CD14-positive monocyte (primary cell): ENCODE data around the gene MLLT3. TPM values are rescaled to one million over a fixed set of nuclear protein-coding genes. Genes with fewer than 3 reads are reported as not detected.

Source experiments
- DNase-seq, 3 donors: peaks; one replicate each; pipeline ENCODE4 v3.0.0-alpha.2; 2011 to 2022
- H2AFZ ChIP-seq: 2 replicates; pipeline ENCODE4 v1.6.0; 2012; ENCODE audit warnings: mild to moderate bottlenecking, low read depth, low read length, inconsistent platforms; ENCODE audit not compliant: insufficient read depth, poor library complexity, severe bottlenecking
- H3K27ac ChIP-seq, 2 donors: 1 replicate in 1 of 2; 2 replicates in 1 of 2; pipeline ENCODE4 v1.5.1; 2012 to 2013; ENCODE audit warnings: low read length in 2 of 2, control low read depth in 1 of 2, inconsistent platforms in 1 of 2, low read depth in 1 of 2, mild to moderate bottlenecking in 1 of 2
- H3K27me3 ChIP-seq, 2 donors: one replicate each; pipeline versions ENCODE4 v1.6.0 to v1.6.1; 2011 to 2013; ENCODE audit warnings: low read length in 2 of 2; ENCODE audit not compliant: control insufficient read depth in 2 of 2, insufficient read depth in 2 of 2
- H3K36me3 ChIP-seq, 2 donors: replicated peaks in 1 of 2; 1 replicate in 1 of 2; 2 replicates in 1 of 2; pipeline versions ENCODE4 v1.5.1 to v1.6.1; 2012 to 2013; ENCODE audit warnings: low read length in 2 of 2, control low read depth in 1 of 2, inconsistent platforms in 1 of 2, mild to moderate bottlenecking in 1 of 2; ENCODE audit not compliant: insufficient read depth in 2 of 2, control insufficient read depth in 1 of 2
- H3K4me1 ChIP-seq, 2 donors: 1 replicate in 1 of 2; 2 replicates in 1 of 2; pipeline versions ENCODE4 v1.5.1 to v1.6.1; 2012 to 2013; ENCODE audit warnings: low read length in 2 of 2, control low read depth in 1 of 2, inconsistent platforms in 1 of 2, mild to moderate bottlenecking in 1 of 2, moderate library complexity in 1 of 2; ENCODE audit not compliant: insufficient read depth in 2 of 2, control insufficient read depth in 1 of 2
- H3K4me2 ChIP-seq: replicated peaks from 2 replicates; pipeline ENCODE3; 2012; ENCODE audit warnings: low read length, moderate library complexity, mild to moderate bottlenecking; ENCODE audit not compliant: poor library complexity, severe bottlenecking; ENCODE audit errors: extremely low read depth
- H3K4me3 ChIP-seq, 3 experiments: fragments of 200-600 bp in 1 of 3; sonication (generic) in 1 of 3; replicated peaks in 1 of 3; 1 replicate in 2 of 3; 2 replicates in 1 of 3; pipeline ENCODE4 v1.5.1; 2011 to 2013; ENCODE audit warnings: low read length in 3 of 3, mild to moderate bottlenecking in 3 of 3, control low read depth in 2 of 3, low read depth in 2 of 3, inconsistent platforms in 1 of 3, moderate library complexity in 1 of 3
- H3K79me2 ChIP-seq: 2 replicates; pipeline ENCODE4 v1.6.0; 2012; ENCODE audit warnings: mild to moderate bottlenecking, control low read depth, inconsistent platforms, low read length, moderate library complexity; ENCODE audit not compliant: insufficient read depth
- H3K9ac ChIP-seq: 2 replicates; pipeline ENCODE4 v1.6.0; 2017; ENCODE audit warnings: low read length, mild to moderate bottlenecking; ENCODE audit not compliant: insufficient read depth, poor library complexity, severe bottlenecking
- H3K9me3 ChIP-seq, 2 donors: replicated peaks in 1 of 2; 1 replicate in 1 of 2; 2 replicates in 1 of 2; pipeline versions ENCODE4 v1.5.1 to v1.6.1; 2012 to 2013; ENCODE audit warnings: low read length in 2 of 2, control low read depth in 1 of 2; ENCODE audit not compliant: control insufficient read depth in 1 of 2, insufficient read depth in 1 of 2
- H4K20me1 ChIP-seq: 2 replicates; pipeline ENCODE4 v1.6.0; 2012; ENCODE audit warnings: mild to moderate bottlenecking, low read length, control low read depth, moderate library complexity; ENCODE audit not compliant: insufficient read depth
- H3K27ac Mint-ChIP-seq, 7 donors: one replicate each; pipeline ENCODE4 v1.8.0; 2020; ENCODE audit warnings: mild to moderate bottlenecking in 7 of 7, mixed read lengths in 7 of 7, moderate library complexity in 6 of 7, inconsistent platforms in 2 of 7
- H3K27me3 Mint-ChIP-seq, 3 donors: one replicate each; pipeline ENCODE4 v1.8.0; 2021 to 2022; ENCODE audit warnings: low read depth in 3 of 3, mild to moderate bottlenecking in 3 of 3, mixed read lengths in 3 of 3, moderate library complexity in 3 of 3, inconsistent platforms in 1 of 3
- H3K36me3 Mint-ChIP-seq, 2 donors: one replicate each; pipeline ENCODE4 v1.8.0; 2020; ENCODE audit warnings: mixed read lengths in 2 of 2, inconsistent platforms in 1 of 2, mild to moderate bottlenecking in 1 of 2
- H3K4me1 Mint-ChIP-seq: one replicate; pipeline ENCODE4 v1.8.0; 2020; ENCODE audit warnings: mild to moderate bottlenecking, mixed read lengths
- H3K4me3 Mint-ChIP-seq, 2 donors: one replicate each; pipeline ENCODE4 v1.8.0; 2020; ENCODE audit warnings: mild to moderate bottlenecking in 2 of 2, mixed read lengths in 2 of 2, moderate library complexity in 1 of 2
- H3K9me3 Mint-ChIP-seq, 7 donors: one replicate each; pipeline ENCODE4 v1.8.0; 2020 to 2022; ENCODE audit warnings: mixed read lengths in 7 of 7, mild to moderate bottlenecking in 6 of 7, moderate library complexity in 6 of 7, inconsistent platforms in 2 of 7
- WGBS: methylation state at CpG from one replicate; pipeline ENCODE4 v1.1.5; 2013; ENCODE audit warnings: missing lambda C conversion rate; ENCODE audit not compliant: insufficient coverage; 5-methylcytosine and 5-hydroxymethylcytosine counted together
- intact Hi-C, 2 donors: fragments of 100-400 bp; cut with micrococcal nuclease; formaldehyde crosslinking; loops; one replicate each; pipeline versions ENCODE4 v1.15.0 to v1.15.1; 2023
- polyA plus RNA-seq, 3 donors: library from polyadenylated mRNA; depleted of rRNA in 1 of 3; unstranded in 2 of 3; stranded (reverse) in 1 of 3; fragments of 300-500 nt in 2 of 3; fragments of >200 nt in 1 of 3; fragmentation: Illumina TruSeq in 2 of 3; gene quantifications; 1 replicate in 2 of 3; 2 replicates in 1 of 3; pipeline ENCODE4 v1.2.3, GENCODE V29; 2012 to 2021
- TF ChIP-seq, protein P1 (sequence below): fragments of 200-600 bp; IDR thresholded peaks from one replicate; pipeline ENCODE4 v1.8.0; 2022; ENCODE audit warnings: antibody characterized with exemption, mild to moderate bottlenecking

The MLLT3 gene
- polyA plus RNA-seq, 3 donors = 0.81 to 2.3 (median 1.5) TPM

DNA sequence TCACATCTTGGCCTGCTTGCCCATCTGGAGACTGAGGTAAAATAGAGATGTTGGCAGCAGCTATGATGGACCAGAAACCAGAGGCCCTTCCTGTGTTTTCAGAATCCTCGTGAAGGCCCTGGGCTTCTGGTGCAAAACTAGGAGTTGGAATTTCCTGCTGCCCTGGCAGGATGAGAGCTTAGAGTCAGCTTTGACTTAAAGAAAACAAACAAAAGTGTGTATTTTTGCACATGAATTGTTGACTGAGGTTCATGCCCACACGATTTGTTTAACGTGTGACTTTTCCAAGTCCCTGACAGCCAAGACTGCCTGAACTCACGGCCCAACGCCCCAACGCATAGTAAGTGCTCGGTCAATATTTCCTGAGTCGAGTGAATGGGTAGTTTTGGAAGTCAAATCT lies 303.1 kb downstream of the MLLT3 start:
- Mint-ChIP-seq H3K9me3 (peaks cover 0 to 3% (median 0%) of the 10 kb centered on the region in 7 donors), H3K27ac (no peak overlapping the region), H3K4me3 (no peak overlapping the region), H3K27me3 (no peaks in the 10 kb centered on the region), H3K4me1 (no peaks in the 10 kb centered on the region), H3K36me3 (no peaks in the 10 kb centered on the region)
- Histone ChIP-seq H3K4me3 (no peak overlapping the region), H3K36me3 (no peaks in the 10 kb centered on the region), H3K27ac (no peak overlapping the region), H3K9me3 (no peaks in the 10 kb centered on the region), H4K20me1 (no peaks in the 10 kb centered on the region), H3K9ac (no peak overlapping the region), H3K4me1 (no peaks in the 10 kb centered on the region), H3K4me2 (no peak overlapping the region), H3K79me2 (no peaks in the 10 kb centered on the region), H3K27me3 (no peaks in the 10 kb centered on the region), H2AFZ (no peak overlapping the region)
- over 99% methylated on average over 8 of the region's 8 CpGs for WGBS
- DNase-seq = no peak
- TF ChIP-seq, protein P1, sequence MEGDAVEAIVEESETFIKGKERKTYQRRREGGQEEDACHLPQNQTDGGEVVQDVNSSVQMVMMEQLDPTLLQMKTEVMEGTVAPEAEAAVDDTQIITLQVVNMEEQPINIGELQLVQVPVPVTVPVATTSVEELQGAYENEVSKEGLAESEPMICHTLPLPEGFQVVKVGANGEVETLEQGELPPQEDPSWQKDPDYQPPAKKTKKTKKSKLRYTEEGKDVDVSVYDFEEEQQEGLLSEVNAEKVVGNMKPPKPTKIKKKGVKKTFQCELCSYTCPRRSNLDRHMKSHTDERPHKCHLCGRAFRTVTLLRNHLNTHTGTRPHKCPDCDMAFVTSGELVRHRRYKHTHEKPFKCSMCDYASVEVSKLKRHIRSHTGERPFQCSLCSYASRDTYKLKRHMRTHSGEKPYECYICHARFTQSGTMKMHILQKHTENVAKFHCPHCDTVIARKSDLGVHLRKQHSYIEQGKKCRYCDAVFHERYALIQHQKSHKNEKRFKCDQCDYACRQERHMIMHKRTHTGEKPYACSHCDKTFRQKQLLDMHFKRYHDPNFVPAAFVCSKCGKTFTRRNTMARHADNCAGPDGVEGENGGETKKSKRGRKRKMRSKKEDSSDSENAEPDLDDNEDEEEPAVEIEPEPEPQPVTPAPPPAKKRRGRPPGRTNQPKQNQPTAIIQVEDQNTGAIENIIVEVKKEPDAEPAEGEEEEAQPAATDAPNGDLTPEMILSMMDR = no peak
- intact Hi-C loops = no loop called here

DNA sequence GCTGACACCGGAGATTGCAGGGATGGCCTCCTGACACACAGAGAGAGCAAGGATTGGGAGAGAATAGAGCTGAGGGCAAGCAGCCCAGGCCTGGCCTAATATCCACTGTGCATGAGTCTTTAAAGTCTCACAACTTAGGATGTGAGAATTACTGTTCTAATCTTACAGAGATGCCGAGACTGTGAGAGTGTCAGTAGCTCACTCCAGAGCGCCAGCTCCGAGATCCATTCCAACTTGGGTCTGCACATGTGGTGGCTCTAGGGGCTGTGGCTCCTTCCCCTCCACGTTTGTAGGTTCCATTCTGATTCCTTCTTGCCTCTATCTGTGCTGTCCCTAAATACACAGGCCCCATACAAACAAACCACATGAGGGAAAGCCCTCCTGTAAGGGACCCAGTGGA lies 304.6 kb downstream of the MLLT3 start:
- intact Hi-C loops = no loop called here
- 98% methylated on average over 4 of the region's 5 CpGs for WGBS
- H3K27me3 ChIP-seq = no peaks in the 10 kb centered on the region
- Mint-ChIP-seq H3K4me1 (no peaks in the 10 kb centered on the region), H3K4me3 (no peak overlapping the region), H3K27me3 (no peaks in the 10 kb centered on the region), H3K27ac (no peak overlapping the region), H3K9me3 (peaks cover 0 to 3% (median under 1%) of the 10 kb centered on the region in 7 donors), H3K36me3 (no peaks in the 10 kb centered on the region)
- DNase-seq = no peak
- no peaks in the 10 kb centered on the region for H3K36me3 ChIP-seq
- H3K4me2 ChIP-seq = no peak overlapping the region
- no peaks in the 10 kb centered on the region for H4K20me1 ChIP-seq
- H3K4me3 ChIP-seq = no peak overlapping the region
- no peaks in the 10 kb centered on the region for H3K4me1 ChIP-seq
- H3K9ac ChIP-seq = no peak overlapping the region
- H3K9me3 ChIP-seq = no peaks in the 10 kb centered on the region
- H3K79me2 ChIP-seq = no peaks in the 10 kb centered on the region
- TF ChIP-seq, protein P1 = no peak
- no peak overlapping the region for H2AFZ ChIP-seq
- H3K27ac ChIP-seq = no peak overlapping the region
